HEK293 (cell line): ENCODE measurements around the gene CCN2.

ENCODE experiments used
- PRDM10 ChIP-seq: fragments of 450-650 bp; formaldehyde crosslinking; IDR thresholded peaks from 2 replicates; pipeline ENCODE4 v1.5.1; 2016; ENCODE audit warnings: missing biosample characterization, missing genetic modification characterization
- REPIN1 ChIP-seq: fragments of 450-650 bp; formaldehyde crosslinking; IDR thresholded peaks from 2 replicates; pipeline ENCODE4 v1.5.1; 2017; ENCODE audit warnings: missing biosample characterization, missing genetic modification characterization, low read depth
- ZNF157 ChIP-seq: fragments of 450-650 bp; formaldehyde crosslinking; IDR thresholded peaks from 2 replicates; pipeline ENCODE4 v1.5.1; 2016; ENCODE audit warnings: missing biosample characterization, missing genetic modification characterization
- TF ChIP-seq, protein P1 (sequence below): fragments of 450-650 bp; formaldehyde crosslinking; IDR thresholded peaks from 2 replicates; pipeline ENCODE4 v1.5.1; 2016; ENCODE audit warnings: missing biosample characterization, missing genetic modification characterization
- TF ChIP-seq, protein P2 (sequence below): fragments of 450-650 bp; formaldehyde crosslinking; IDR thresholded peaks from 2 replicates; pipeline ENCODE4 v1.5.1; 2016; ENCODE audit warnings: missing biosample characterization, missing genetic modification characterization

DNA sequence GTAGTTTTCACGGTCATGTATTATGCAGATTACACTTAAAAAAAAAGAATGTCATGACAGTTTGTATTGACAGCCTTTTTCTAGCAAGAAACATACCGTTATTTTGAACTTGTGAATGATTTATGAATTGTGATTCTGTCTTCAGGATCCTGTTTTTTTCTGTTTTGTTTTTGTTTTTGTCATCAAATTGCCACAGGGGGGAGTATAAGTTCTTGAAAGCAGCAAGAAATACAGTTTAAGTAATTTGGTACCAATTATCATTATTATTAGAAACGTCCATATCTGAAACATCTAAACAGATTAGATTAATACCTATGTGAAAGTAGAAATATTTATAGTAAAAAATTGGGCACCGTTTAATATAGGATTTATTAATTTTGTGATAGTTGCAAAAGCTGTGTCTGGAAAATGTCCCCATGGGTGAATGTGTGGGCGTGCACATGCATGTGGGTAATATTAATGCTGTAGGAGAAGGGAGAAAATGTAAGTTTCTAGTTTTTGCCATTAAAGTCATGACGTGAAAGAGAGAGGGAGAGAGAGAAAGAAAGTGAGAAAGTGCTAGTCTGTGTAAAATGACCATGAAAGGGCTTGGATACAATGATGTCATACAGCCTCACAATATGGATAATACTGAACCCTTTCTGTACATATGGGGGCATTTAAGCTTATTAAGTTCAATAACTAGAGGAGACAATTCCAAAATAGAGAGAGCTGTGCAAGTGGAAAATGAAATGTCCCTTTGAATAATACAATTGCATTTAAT lies 9.4 kb upstream of the CCN2 start:
- TF ChIP-seq PRDM10 (tag by site-specific recombination) = no peak
- TF ChIP-seq, protein P1, sequence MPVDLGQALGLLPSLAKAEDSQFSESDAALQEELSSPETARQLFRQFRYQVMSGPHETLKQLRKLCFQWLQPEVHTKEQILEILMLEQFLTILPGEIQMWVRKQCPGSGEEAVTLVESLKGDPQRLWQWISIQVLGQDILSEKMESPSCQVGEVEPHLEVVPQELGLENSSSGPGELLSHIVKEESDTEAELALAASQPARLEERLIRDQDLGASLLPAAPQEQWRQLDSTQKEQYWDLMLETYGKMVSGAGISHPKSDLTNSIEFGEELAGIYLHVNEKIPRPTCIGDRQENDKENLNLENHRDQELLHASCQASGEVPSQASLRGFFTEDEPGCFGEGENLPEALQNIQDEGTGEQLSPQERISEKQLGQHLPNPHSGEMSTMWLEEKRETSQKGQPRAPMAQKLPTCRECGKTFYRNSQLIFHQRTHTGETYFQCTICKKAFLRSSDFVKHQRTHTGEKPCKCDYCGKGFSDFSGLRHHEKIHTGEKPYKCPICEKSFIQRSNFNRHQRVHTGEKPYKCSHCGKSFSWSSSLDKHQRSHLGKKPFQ (tag by site-specific recombination) = no peak
- TF ChIP-seq REPIN1 (tag by site-specific recombination) = no peak
- TF ChIP-seq, protein P2, sequence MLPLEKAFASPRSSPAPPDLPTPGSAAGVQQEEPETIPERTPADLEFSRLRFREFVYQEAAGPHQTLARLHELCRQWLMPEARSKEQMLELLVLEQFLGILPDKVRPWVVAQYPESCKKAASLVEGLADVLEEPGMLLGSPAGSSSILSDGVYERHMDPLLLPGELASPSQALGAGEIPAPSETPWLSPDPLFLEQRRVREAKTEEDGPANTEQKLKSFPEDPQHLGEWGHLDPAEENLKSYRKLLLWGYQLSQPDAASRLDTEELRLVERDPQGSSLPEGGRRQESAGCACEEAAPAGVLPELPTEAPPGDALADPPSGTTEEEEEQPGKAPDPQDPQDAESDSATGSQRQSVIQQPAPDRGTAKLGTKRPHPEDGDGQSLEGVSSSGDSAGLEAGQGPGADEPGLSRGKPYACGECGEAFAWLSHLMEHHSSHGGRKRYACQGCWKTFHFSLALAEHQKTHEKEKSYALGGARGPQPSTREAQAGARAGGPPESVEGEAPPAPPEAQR (tag by site-specific recombination) = no peak
- TF ChIP-seq ZNF157 = no peak
